GM18505 (cell line): ENCODE measurements around the gene EXOC3.
A peak's percentile ranks its signal among the peaks of the same experiment; 100 is the strongest.
"Not testable (repeated sequence)": the region's sequence is repeated elsewhere in the genome, so short reads cannot be mapped to it uniquely, and the experiment has no call there.

Experiments
- ATAC-seq: cut with Tn5 transposase; IDR thresholded peaks from one replicate; pipeline ENCODE4 v1.9.1; 2021; ENCODE audit not compliant: unreplicated experiment
- POLR2A ChIP-seq: IDR thresholded peaks from 4 replicates; pipeline ENCODE4 v1.6.1; 2011; ENCODE audit warnings: borderline replicate concordance; ENCODE audit not compliant: insufficient read depth, insufficient read length; ENCODE audit errors: extremely low read depth

The EXOC3 gene

GRCh38 chr5:442335-443238 is at the start of gene EXOC3:
Gene EXOC3, plus strand, starts transcription at chr5:443176. Its CDS starts 3,030 bp downstream, at chr5:446206.
- ATAC-seq: peak; percentile 81
- TF ChIP-seq POLR2A: peak; percentile 87

GRCh38 chr5:393846-394275 is 49.1 kb upstream of the EXOC3 start:
- ATAC-seq: no peak
- no peak for TF ChIP-seq POLR2A

- TF ChIP-seq POLR2A: no peak
- no peak for ATAC-seq
These were observed 48.3 kb upstream of the EXOC3 start for GRCh38 chr5:394671-395155.

- no peak for ATAC-seq
- no peak for TF ChIP-seq POLR2A
These were observed 47.6 kb upstream of the EXOC3 start for GRCh38 chr5:395156-395920.

- TF ChIP-seq POLR2A: no peak
- no peak for ATAC-seq
These were observed 47.0 kb upstream of the EXOC3 start for GRCh38 chr5:395921-396530.

- TF ChIP-seq POLR2A: no peak
- no peak for ATAC-seq
These were observed 46.4 kb upstream of the EXOC3 start for GRCh38 chr5:396531-396961.

GRCh38 chr5:398141-398474 is 44.9 kb upstream of the EXOC3 start:
- not testable (repeated sequence) for ATAC-seq

- no peak for ATAC-seq
- TF ChIP-seq POLR2A: no peak
These were observed 44.3 kb upstream of the EXOC3 start for GRCh38 chr5:398475-399295.

- TF ChIP-seq POLR2A: peak; percentile 41
- ATAC-seq: peak; percentile 62
These were observed 43.4 kb upstream of the EXOC3 start for GRCh38 chr5:399296-400281.

- TF ChIP-seq POLR2A: no peak
- ATAC-seq: peak; percentile 9
These were observed 42.5 kb upstream of the EXOC3 start for GRCh38 chr5:400282-401145.
